HG03095 (cell line): ENCODE results near the gene URI1.
"Not testable (repeated sequence)": the region's sequence is repeated elsewhere in the genome, so short reads cannot be mapped to it uniquely, and the experiment has no call there.

Experiments used
- ATAC-seq: cut with Tn5 transposase; IDR thresholded peaks from one replicate; pipeline ENCODE4 v1.9.1; 2021; ENCODE audit warnings: moderate library complexity; ENCODE audit not compliant: unreplicated experiment

Gene URI1, protein sequence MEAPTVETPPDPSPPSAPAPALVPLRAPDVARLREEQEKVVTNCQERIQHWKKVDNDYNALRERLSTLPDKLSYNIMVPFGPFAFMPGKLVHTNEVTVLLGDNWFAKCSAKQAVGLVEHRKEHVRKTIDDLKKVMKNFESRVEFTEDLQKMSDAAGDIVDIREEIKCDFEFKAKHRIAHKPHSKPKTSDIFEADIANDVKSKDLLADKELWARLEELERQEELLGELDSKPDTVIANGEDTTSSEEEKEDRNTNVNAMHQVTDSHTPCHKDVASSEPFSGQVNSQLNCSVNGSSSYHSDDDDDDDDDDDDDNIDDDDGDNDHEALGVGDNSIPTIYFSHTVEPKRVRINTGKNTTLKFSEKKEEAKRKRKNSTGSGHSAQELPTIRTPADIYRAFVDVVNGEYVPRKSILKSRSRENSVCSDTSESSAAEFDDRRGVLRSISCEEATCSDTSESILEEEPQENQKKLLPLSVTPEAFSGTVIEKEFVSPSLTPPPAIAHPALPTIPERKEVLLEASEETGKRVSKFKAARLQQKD

DNA sequence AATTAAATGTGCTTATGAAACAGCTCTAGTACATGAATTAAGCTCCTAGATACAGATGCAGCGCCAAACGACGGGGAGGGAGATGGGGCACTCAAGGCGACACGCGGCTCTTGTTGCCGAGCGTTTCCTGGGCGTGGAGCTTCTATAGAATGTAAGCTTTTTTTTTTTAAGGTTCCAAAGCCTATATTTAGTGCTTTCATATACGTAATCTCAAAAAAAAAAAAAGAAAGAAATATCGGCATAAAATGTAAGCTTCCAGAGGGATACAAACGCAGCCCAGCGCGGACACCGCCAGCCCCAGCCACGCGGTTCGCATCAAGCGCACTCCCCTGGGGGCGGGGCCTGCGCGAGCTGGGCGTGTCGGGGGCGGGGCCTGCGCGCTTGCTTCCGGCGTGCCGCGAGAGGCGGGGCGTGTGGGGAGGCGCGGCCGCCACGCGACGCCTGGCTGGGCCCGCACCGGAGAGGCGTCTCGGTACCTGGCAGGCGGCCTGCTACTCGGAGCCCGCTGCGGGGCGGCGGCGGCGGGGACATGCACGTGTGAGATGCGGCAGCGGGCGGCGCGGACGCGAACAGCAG lies at the start of gene URI1:
Gene URI1 (plus strand): TSS at position 412 of the 576 bp plus-strand sequence. CDS start 309 bp downstream, outside the sequence.
- peak; percentile 83 for ATAC-seq

DNA sequence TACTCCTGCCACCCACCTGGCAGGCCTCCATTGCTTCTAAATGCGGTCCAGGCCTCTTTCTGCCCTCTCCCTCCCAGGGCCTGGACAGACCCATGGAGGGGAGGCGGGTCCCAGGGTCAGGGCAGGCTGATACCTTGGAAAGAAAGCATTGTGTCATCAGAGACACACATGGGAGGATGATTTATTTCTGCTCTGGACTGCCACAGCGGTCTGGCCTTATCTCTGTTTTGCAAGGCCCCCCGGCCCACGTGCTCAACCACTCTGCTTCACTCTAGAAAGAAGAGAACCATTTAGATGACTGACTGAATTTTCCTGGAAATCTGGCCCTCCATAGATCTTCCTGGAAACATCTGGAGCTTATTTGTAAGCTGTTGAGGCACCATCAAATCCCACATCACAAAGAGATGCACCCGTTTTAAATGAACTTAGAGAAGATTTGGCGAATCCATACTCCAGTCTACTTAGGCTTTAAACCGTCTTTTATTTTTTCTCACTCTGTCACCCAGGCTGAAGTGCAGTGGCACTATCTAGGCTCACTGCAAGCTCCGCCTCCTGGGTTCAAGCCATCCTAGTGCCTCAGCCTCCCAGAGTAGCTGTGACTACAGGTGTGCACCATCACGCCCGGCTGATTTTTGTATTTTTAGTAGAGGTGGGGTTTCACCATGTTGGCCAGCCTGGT lies 48.3 kb upstream of the URI1 start:
- no peak for ATAC-seq

DNA sequence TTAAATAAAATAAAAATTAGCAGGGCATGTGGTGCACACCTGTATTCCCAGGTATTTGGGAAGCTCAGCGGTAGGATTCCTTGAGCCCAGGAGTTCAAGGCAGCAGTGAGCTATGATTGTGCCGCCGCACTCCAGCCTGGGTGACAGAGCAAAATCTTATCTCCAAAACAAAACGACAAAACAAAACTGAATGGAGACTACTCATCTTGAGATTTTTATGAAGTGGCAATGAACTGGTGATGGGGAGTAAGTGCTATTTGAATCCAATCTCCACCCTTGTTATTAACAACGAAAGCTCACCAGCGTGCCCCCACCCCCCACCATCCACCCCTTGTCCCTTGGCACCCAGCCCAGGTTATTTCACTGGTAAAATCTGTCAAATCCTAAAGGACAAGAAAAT lies 45.2 kb upstream of the URI1 start:
- no peak for ATAC-seq

DNA sequence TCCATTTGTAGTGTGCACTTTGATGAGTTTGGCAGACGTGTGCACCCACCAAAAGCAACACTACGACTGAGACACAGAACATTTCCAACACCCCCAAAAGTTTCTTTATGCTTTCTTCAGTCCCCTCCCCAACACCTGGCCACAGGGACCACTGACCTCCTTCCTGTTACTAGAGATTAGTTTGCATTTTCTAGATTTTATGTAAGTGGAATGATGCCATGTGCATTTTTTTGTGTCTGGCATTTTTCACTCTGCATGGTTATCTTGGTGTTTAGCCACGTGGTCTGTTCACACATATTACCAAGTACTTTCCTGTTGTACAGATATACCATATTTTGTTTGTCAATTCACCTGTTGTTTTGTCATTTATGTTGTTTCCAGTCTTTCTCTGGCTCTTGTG lies 44.6 kb upstream of the URI1 start:
- ATAC-seq: no peak

DNA sequence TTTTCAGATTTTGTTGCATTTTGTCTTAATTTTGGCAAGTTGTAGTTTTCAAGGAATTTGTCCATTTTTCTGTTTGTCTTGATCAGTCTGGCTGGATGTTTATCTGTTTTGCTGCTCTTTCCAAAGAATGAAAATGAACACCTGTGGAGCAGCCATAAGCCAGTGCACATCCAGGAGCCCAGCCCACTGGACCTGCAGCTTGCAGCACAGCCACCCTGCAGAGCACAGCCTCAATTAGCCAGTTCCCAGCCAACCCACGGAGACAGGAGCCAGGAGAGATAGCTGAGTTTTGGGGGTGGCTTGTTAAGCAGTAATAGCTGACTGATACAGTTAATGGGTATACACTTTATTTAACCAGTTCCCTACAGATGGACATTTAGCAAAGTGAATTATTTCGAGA lies 38.0 kb upstream of the URI1 start:
- ATAC-seq: no peak

DNA sequence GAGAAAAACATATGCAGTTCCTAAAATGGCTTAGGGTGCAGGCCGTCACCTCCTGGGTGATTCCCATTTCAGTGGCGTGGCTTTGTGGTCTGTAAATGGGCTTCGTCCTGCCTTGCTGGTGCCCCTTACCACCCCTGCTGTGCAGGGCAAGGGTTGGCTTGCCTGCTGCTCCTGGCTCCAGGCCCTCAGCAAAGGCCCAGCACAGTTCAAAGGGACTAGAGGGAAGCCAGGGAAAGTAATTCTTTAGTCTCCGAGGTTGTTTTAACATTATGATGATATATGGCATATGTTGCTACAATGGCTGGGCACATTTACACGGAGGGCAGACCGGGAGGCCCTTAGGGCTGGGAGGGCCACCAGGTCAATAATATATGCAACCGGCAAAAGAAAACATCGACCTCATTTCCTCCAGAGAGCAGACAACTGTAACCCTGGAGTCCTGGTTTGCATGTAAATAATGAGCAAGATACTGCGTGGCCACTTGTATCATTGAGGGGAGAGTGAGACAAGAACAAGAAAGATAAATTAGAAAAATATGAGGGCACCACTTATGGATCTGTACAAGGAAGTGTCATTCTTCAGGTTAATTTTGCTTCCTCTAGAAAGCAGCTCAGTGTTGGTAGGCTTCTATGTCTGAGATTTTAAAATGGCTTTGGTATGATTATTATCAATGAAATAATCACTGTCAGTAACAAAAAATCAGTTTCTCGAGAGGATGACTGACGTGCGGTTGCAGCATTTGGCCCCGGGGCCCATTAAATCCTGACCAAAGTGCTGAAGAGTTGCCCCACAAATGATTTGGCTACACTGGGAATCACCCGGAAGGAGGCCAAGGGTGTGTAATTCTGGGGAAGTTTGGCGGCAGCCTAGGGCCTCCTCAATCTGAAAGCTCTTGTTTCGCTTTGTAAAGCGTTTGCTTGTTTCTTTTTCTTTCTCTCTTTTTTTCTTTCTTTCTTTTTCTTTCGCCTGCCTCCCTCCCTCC lies 32.8 kb upstream of the URI1 start:
- ATAC-seq: no peak

DNA sequence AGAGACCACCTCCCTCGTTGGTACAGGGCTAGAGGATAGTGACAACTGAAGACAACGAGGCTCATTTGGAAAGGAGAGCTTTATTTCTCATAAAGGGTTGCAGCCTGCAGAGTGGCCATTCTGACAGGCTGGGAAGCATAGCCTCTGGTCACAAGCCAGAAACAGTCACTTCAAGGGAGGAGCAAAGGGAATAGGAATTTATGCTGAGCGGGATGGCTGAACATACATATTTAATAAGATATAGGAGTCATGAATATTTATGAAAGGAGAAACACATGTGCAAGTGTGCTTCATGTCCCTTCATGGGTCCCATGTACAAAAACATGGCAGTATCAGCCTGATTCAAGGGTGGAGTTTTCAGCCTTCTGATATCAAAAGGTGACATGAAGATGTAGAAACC lies 27.1 kb upstream of the URI1 start:
- ATAC-seq: no peak

DNA sequence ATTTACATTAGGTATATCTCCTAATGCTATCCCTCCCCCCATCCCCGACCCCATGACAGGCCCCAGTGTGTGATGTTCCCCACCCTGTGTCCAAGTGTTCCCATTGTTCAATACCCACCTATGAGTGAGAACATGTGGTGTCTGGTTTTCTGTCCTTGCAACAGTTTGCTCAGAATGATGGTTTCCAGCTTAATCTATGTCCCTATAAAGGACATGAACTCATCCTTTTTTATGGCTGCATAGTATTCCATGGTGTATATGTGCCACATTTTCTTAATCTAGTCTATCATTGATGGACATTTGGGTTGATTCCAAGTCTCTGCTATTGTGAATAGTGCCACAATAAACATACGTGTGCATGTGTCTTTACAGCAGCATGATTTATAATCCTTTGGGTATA lies 26.2 kb upstream of the URI1 start:
- not testable (repeated sequence) for ATAC-seq

DNA sequence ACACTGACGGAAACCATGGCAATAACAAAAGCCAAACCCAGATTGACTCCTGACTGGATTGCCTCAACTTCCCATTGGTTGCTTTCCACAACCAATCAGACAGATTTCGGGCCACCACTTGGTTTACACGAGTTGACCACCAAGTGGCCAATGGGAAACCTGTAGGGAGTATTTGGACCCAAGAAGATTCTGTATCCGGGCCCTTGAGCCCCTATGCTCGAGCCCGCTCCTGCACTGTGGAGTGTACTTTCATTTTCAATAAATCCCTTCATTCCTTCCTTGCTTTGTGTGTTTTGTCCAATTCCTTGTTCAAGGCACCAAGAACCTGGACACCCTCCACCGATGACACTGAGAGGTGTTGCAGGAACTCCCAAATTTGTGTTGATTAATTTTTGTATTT lies 24.1 kb upstream of the URI1 start:
- ATAC-seq: no peak

DNA sequence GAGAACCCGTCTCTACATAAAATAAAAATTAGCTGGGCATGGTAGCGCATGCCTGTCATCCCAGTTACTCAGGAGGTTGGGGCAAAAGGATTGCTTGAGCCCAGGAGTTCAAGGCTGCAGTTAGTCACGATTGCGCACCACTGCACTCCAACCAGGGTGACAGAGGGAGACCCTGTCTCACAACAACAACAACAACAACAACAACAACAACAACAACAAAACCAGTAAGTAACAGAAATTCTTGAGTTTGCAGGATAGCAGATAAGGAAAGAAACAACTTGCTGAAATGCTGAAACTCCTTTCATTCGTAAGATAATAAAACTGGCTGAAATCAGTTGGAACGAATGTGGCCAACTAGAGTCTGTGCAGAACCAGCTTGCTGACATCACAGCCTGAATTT lies 23.1 kb upstream of the URI1 start:
- ATAC-seq: no peak

DNA sequence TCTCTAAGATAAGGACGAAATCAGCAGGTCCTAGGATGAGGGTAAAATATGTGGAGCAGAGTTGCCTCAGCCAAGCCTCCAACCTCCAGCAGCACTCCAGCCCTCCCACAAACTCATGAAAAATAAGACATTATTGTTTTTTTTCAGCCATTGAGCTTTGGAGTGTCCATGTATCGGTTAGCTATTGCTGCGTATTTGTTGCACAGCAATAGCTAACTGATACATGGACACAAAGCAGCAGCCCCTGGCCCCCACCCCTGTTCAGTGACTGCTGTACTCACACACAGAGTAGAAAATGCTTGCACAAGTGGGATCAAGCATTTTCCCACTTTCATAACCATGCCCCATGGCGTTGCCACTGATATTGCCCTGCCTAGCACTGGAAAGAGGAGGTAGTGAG lies 19.1 kb upstream of the URI1 start:
- no peak for ATAC-seq

DNA sequence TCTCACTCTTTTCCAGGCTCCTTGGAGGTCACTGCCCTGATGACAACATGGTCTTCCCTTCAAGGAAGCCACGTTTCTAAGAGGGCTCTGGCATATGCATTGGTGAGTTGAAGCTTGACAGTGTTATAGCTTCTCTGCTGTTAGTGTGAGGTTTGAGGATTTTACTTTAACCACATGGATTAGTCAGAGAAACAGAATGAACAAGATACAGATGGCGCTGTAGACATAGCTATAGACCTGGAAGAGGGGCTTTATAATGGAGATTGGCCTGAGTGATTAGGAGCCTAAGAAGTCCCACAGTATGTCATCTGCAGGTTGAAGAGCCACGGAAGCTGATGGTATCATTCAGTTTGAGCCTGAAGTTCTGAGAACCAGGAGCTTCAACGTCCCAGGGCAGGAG lies 18.4 kb upstream of the URI1 start:
- ATAC-seq: no peak

DNA sequence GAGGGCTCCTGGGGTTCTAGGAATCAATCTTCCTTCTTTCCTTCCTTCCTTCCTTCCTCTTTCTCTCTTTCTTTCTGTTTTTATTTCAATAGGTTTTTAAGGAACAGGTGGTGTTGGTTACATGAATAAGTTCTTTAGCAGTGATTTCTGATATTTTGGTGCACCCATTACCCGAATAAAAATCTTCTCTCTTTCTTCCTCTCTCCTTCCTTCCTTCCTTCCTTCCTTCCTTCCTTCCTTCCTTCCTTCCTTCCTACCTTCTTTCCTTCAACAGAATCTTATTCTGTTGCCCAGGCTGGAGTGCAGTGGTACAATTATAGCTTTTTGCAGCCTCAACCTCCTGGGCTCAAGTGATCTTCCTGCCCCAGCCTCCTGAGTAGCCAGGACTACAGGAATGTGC lies 16.0 kb upstream of the URI1 start:
- ATAC-seq: no peak

DNA sequence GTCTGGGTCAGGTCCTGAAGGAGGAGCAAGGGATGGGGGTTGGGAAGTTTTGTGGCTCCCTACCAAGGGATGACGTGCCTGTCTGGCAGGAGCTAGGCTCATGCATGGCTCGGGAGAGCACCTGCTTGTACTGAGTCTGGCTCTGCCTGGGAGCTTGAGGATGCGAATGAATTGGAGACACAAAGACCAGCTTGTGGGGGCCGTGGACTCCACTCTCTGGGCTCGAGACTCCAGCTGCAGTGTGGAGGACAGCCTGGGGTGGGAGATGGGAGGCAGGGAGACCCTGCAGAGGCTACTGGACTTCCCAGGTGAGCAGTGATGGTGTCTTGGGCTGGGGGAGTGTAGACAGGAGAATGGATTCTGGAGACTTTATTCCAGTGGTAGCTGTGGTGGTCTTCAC lies 15.2 kb upstream of the URI1 start:
- no peak for ATAC-seq

DNA sequence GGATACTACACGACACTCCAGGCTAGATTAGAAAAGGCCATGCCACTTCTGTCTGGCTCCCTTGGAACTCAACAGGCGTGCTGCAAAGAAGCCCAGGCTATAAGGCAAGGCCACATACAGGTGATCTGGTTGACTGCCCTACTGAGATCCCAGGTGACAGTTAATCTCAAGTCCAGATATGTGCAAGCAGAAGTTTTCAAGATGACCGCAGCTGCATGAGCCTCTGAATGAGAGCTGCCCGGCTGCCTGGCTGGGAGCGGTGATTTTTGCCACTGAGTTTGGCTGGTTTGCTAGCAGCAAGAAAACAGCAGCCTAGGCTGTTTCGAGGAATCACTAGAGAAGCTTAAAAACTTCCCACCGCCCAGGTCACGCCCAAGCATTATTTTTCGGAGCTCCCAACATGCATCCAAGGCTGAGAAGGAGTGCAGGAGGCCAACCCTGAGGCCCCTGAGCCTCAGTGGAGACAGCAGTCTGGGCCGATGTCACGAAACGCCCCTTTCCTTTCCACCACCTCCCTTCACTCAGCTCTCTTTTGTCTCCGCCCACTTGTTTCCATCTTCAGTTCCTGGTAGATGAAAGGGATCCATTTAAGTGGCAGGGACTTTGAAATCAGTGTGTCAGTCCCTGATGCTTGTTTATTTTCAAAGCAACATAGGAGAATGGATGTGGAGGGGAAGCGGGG lies 14.0 kb upstream of the URI1 start:
- ATAC-seq: peak; percentile 79

DNA sequence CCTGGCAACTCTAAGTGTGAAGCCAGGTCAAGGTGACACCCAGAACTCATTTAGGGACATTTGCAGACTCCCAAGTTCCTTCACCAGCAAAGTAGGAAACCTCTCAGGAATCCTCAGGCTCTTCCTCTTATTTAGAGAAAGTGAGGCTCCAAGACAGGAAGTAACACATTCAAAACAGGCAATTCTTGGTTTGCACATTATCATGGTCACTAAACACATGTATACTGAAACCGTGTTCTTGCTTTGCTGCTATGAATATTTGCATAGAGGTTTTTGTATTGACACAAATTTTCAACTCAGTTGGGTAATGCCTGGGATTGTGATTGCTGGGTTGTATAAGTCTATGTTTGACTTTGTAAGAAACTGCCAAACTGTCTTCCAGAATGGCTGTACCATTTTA lies 13.2 kb upstream of the URI1 start:
- peak; percentile 73 for ATAC-seq

DNA sequence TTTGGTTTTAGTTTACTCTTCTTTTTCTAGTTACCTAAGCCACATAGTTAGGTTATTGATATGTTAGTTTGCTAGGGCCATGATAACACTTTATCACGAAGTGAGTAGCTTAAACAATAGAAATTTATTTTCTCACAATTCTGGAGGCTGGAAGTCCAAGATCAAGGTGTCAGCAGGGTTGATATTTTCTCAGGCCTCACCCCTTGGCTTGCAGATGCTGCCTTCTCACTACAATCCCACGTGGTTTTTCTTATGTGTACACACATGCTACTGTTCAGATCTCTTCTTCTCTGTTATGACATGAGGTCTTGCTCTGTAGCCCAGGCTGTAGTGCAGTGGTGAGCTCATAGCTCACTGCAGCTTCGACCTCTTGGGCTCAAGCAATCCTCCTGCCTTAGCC lies 7.8 kb upstream of the URI1 start:
- ATAC-seq: no peak

DNA sequence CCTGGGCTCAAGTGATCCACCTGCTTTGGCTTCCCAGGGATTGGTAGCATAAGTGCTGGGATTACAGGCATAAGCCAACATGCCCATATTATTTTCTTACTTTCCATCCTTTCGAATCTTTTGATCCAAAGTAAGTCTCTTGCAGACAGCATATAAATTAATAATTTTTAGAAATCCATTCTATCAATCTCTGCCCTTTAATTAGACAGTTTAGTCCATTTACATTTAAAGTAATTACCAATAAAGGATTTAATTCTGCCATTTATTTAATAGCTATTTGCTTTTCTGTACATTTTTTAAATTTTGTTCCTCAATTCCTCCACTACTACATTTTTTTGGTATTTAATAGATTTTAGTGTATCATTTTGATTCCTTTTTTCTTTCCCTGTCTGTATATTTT lies 7.3 kb upstream of the URI1 start:
- ATAC-seq: no peak

DNA sequence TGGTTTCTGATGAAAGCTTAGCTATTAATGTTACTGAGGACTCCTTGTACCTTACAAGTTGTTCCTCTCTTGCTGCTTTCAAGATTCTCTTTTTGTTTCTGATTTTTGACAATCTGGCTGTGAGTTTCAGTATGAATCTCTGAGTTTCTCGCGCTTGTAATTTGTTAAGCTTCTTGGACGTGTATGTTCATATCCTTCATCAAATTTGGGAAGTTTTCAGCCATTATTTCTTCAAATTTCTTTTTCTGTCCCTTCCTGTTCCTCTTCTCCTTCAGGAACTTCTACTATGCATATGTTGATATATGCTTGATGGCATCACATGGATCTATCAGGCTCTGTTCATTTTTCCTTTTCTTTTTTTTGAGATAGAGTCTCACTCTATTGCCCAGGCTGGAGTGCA lies 5.6 kb upstream of the URI1 start:
- ATAC-seq: no peak

DNA sequence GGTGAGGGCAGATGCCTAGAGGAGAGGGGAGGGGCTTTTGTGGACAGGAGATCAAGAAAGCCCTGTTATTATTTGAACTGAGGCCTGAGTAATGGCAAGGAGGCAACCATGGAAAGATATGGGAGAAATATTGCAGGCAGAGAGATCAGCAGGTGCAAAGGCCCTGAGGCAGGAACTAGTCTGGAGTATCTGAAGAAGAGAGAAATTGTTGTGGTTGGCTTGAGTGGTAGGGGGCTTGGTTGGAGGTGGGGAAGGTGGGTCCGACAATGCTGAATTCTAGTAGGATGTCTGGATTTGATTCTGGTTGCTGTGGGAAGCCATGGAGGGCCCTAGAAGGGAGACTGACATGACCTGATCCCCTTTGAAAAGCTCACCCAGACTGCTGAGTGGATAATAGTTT lies 2.4 kb upstream of the URI1 start:
- no peak for ATAC-seq
